VCaP (cell line): Measurements from ENCODE around the gene LARGE1.

Experiments
- H3K27ac ChIP-seq: fragments of 450-650 bp; 2 replicates; pipeline ENCODE4 v1.5.1; 2017
- CTCF ChIP-seq: fragments of 450-650 bp; conservative IDR thresholded peaks from 2 replicates; pipeline ENCODE4 v1.5.1; 2017; ENCODE audit warnings: mild to moderate bottlenecking, moderate library complexity

The LARGE1 gene

DNA sequence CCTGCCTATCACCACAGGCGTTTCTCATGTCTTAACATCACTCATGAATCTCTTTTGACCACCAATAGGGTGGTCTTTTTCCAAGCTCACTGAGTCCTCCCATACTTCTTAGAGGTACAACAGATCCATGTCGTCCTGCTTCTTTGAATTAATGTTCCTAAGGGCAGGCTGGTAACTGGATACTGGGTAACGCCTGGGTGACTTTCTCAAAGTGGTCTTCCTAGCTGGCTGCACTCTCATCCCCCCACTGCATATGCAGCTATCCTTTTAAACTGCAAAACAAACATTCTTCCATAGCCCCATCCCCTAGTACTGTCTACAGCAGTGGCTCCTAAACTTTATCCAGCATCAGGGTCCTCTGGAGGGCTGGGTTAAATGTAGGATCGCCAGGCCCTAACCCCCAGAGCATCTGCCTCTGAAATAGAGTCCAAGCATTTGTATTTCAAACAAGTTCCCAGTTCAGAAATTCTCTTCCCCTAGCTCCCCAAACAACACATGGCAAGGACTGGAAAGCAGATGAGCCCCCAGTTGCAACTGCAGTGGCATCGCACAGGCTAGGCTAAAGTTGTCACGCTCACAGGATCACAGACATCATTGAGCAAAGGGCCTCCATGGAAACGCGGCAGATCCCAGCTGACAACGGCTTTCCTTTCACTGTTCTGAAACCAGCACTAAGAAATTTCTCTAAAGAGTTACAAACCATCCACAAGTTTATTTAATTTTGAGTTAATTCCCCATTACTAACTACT lies 204.9 kb downstream of the LARGE1 start:
- TF ChIP-seq CTCF, result no peak
- no peak overlapping the region for H3K27ac ChIP-seq

GRCh38 chr22:33710326-33710725 lies 209.9 kb downstream of the LARGE1 start:
- H3K27ac ChIP-seq, result no peak overlapping the region
- no peak for TF ChIP-seq CTCF

- TF ChIP-seq CTCF, result no peak
These were observed 212.7 kb downstream of the LARGE1 start for GRCh38 chr22:33707581-33707980.

DNA sequence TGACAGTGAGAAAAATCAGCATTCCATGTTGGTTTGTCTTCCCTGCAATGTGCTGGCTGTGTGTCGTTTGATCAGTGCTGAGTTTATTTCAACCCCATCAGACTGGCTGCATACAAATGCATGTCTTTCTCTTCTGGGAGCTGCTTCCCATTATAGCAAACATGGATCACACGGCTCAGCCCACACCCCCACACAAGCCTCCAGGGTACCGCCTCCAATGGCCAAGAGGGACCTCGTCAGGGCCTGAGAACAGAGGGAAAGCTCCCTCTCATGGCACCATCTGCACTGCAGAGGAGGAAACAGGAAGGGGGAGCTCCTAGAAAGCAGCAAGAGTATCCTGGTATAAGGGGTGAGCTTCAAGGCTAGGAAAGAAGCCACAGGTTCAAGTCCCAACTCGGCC lies 214.2 kb downstream of the LARGE1 start:
- no peak overlapping the region for H3K27ac ChIP-seq
- no peak for TF ChIP-seq CTCF

More at GRCh38 chr22:33707581-33707980, 212.7 kb downstream of the LARGE1 start:
- H3K27ac ChIP-seq, result no peak overlapping the region

DNA sequence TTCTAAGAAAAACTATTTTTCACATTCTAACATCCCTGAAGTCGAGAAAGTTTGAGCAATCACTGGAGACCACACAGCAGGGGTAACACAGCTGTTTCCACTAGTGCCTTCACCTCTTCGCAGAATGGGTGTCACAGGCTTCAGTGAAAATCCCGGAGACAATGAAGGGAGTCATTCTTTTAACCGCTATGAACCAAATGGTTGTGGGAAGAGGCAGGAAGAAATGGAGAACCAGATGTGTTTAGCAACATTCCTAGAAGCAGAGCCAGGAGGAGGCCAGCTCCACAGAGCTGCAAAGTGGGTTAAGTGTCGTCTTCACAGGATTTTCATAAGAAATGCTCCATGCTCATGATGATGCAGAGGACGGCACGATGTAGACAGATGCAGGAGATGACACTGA lies 221.1 kb downstream of the LARGE1 start:
- no peak overlapping the region for H3K27ac ChIP-seq
- no peak for TF ChIP-seq CTCF

- no peak for TF ChIP-seq CTCF
- no peak overlapping the region for H3K27ac ChIP-seq
These were observed 222.6 kb downstream of the LARGE1 start for GRCh38 chr22:33697640-33698039.

DNA sequence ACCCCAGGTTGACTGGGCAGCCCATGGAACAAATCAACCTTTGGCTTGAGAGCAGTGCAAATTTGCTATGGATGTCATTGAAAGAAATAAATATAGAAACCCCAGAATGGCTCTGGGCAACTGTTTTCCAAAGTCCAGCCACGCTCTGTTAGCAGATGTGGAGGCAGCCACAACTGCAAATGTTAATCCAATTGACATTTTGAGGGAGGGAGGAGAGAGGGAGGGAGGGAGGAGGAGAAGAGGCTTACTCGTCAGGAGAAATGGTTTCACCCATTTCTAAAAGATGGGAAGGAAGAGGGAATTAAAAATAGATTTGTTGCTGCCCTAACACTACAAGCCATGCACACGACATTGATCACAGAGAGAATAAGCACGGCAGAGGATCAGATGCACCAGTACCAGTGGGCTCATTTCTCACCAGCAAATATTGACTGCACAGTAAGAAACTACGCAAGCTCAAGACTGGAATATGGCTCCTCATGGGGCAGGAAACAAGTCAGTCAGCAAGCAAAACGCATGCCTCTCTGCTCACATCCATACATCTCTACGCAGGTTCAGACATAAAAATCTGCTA lies 229.1 kb downstream of the LARGE1 start:
- H3K27ac ChIP-seq, result no peak overlapping the region
- no peak for TF ChIP-seq CTCF
